Thoracic aorta (tissue), 2 donors: Measurements from ENCODE around the gene ELL3. TPM values are rescaled to one million over a fixed set of nuclear protein-coding genes. Genes with fewer than 3 reads are reported as not detected.
"Not testable (repeated sequence)": the region's sequence is repeated elsewhere in the genome, so short reads cannot be mapped to it uniquely, and the experiment has no call there.

Experiments used
- ATAC-seq: fragments of 150-250 bp; one replicate; pipeline ENCODE4 v1.8.0; 2017; ENCODE audit warnings: low read depth; ENCODE audit not compliant: insufficient number of reproducible peaks, low FRiP score
- DNase-seq: peaks from one replicate; pipeline ENCODE4 v3.0.0-alpha.2; 2020; ENCODE audit warnings: low spot score
- H3K27ac ChIP-seq, 2 donors: fragments of 200-600 bp; sonication (generic); 1 replicate in 1 of 2; 2 replicates in 1 of 2; pipeline ENCODE4 v1.5.1; 2016; ENCODE audit warnings: mild to moderate bottlenecking in 2 of 2, moderate library complexity in 2 of 2
- H3K27me3 ChIP-seq: fragments of 200-600 bp; sonication (generic); replicated peaks from 2 replicates; pipeline ENCODE4 v1.6.0; 2016; ENCODE audit warnings: mild to moderate bottlenecking; ENCODE audit not compliant: insufficient read depth
- H3K36me3 ChIP-seq: fragments of 200-600 bp; sonication (generic); one replicate; pipeline ENCODE4 v1.5.1; 2016
- H3K4me1 ChIP-seq, 2 donors: fragments of 200-600 bp; sonication (generic); 1 replicate in 1 of 2; 2 replicates in 1 of 2; pipeline versions ENCODE4 v1.5.1 to v1.6.0; 2016; ENCODE audit warnings: low read depth in 2 of 2, mild to moderate bottlenecking in 1 of 2; ENCODE audit not compliant: control insufficient read depth in 1 of 2
- H3K4me3 ChIP-seq: fragments of 200-600 bp; sonication (generic); 2 replicates; pipeline ENCODE4 v1.5.1; 2016; ENCODE audit warnings: mild to moderate bottlenecking
- H3K9me3 ChIP-seq: fragments of 200-600 bp; sonication (generic); 2 replicates; pipeline ENCODE4 v1.5.1; 2016
- total RNA-seq, 2 donors: library from RNA; depleted of rRNA; stranded (reverse); fragments of >200 nt; gene quantifications; one replicate each; pipeline versions ENCODE4 v1.1.0 to v1.2.3, GENCODE V29; 2016
- TF ChIP-seq, protein P1 (sequence below): fragments of 200-600 bp; sonication (generic); IDR thresholded peaks from one replicate; pipeline ENCODE4 v1.5.1; 2019; ENCODE audit warnings: antibody characterized with exemption

ELL3 gene
- total RNA-seq, 2 donors from 2014 or later: 7.2 to 11.2 TPM

DNA sequence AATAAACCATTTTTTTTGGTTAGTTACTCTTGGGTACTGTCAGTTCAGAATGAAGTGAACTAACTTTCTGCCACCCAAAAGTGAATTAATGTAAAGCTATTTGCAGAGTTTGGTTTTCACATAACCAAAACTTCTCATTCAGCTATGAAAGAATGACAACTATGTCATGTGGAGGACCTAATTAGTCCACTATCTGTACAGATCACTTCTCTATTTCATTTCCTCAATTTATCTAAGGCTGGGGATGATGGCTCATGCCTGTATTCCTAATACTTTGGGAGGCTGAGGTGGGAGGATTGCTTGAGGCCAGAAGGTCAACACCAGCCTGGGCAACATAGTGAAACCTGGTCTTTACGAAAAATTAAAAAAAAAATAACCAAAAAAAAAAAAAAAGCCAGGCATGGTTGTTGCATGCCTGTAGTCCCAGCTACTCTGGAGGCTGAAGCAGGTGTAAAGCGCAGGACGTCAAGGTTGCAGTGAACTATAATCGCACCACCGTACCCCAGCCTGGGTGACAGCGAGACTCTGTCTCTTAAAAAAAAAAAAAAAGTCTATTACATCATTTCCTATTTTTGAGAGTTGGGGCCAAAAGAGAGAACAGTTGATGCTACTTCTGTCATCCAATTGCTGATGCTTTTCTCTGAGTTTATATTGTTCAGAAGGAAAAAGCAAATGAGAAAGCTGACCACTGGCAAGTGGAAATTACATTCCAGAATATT, 32.4 kb upstream of the ELL3 start:
- Histone ChIP-seq H3K36me3 (peaks cover 70% of the 10 kb centered on the region), H3K9me3 (no peaks in the 10 kb centered on the region), H3K4me1 (no peaks in the 10 kb centered on the region), H3K27me3 (no peaks in the 10 kb centered on the region), H3K4me3 (no peak overlapping the region), H3K27ac (no peak overlapping the region)
- TF ChIP-seq, protein P1, sequence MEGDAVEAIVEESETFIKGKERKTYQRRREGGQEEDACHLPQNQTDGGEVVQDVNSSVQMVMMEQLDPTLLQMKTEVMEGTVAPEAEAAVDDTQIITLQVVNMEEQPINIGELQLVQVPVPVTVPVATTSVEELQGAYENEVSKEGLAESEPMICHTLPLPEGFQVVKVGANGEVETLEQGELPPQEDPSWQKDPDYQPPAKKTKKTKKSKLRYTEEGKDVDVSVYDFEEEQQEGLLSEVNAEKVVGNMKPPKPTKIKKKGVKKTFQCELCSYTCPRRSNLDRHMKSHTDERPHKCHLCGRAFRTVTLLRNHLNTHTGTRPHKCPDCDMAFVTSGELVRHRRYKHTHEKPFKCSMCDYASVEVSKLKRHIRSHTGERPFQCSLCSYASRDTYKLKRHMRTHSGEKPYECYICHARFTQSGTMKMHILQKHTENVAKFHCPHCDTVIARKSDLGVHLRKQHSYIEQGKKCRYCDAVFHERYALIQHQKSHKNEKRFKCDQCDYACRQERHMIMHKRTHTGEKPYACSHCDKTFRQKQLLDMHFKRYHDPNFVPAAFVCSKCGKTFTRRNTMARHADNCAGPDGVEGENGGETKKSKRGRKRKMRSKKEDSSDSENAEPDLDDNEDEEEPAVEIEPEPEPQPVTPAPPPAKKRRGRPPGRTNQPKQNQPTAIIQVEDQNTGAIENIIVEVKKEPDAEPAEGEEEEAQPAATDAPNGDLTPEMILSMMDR: no peak
- DNase-seq (no peak), ATAC-seq (no peak)

DNA sequence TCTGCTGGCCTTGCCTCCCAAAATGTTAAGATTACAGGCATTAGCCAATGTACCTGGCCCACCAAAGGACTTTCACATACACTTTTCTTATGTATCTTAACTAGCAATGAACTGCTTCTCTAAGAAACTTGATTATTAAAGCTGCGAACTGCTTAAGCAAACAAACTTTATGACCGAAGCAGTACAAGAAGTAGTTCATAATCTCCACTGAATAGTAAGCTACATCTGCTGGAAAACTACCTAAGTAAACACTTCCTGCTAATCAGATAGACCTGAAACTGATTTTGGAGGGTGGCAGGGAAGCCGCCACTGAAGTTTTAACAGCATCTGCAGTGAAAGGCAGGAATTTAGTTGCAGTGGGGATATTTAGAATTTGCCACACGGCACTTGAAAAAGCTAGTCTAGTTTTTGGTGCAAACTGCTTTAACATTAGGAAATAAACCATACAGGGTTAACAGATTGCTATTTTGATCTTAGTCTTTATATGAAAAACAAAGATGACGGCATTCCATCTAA, 31.7 kb upstream of the ELL3 start:
- peaks cover 63% of the 10 kb centered on the region for H3K36me3 ChIP-seq
- no peak for ATAC-seq

DNA sequence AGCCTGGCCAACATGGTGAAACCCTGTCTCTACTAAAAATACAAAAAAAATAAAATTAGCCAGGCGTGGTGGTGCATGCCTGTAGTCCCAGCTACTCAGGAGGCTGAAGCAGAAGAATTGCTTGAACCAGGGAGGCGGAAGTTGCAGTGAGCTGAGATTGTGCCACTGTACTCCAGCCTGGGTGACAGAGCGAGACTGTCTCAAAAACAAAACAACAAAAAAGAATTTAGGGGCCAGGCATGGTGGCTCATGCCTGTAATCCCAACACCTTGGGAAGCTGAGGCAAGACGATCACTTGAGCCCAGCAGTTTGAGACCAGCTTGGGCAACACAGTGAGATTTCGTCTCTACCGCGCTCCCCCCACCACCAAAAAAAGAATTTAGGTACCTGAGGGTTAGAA, 25.9 kb upstream of the ELL3 start:
- H3K9me3 ChIP-seq, H3K27me3 ChIP-seq, DNase-seq, H3K4me3 ChIP-seq, ATAC-seq, H3K27ac ChIP-seq: not testable (repeated sequence)
- Histone ChIP-seq H3K36me3 (peaks cover 28% of the 10 kb centered on the region), H3K4me1 (peaks cover 5 to 23% of the 10 kb centered on the region in 2 donors)

More for the DNA sequence above, 31.7 kb upstream of the ELL3 start:
- no peaks in the 10 kb centered on the region for H3K9me3 ChIP-seq
- no peak for DNase-seq
- no peaks in the 10 kb centered on the region for H3K4me1 ChIP-seq
- H3K27ac ChIP-seq: no peak overlapping the region
- no peaks in the 10 kb centered on the region for H3K27me3 ChIP-seq
- H3K4me3 ChIP-seq: no peak overlapping the region
- TF ChIP-seq, protein P1: no peak

DNA sequence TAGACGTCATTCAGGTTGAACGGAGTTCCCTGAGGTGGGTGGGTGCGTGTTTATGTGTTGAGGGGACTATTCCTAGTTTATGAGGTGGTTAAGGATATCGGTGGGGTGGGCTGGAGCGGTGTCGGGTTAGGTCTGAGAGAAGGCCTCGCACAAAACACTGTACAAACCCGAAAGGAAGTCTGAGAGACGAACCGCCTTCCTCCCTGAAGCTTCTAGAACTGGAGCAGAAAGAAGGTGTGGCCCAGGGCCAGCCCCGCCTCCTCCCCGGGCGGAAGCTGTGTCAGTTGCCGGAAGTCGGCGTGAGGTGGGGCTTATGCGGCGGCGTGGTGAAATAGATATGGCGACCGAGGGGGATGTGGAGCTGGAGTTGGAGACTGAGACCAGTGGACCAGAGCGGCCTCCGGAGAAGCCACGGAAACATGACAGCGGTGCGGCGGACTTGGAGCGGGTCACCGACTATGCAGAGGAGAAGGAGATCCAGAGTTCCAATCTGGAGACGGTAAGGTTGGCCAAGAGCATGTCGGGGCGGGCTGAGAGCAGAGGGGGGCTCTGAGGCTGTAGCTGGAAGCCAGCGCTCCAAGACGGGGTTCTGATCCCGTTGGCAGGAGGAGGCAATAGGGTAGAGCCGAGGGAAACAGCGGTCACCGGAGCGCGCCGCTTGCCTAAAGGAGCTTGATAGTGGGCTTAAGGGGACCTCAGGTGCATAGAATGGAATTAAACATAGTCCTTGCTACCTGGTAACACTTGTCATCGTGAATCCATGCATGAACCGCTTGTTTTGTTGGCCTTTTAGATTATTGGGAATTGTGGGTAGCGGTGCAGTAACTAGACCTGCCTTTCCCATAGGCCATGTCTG, 23.7 kb upstream of the ELL3 start, which contains the start of gene HYPK:
Gene HYPK, plus strand, starts transcription at position 314 of the 856 bp plus-strand sequence. Its CDS starts 24 bp downstream, at position 338.
- ATAC-seq (peak; percentile 63), DNase-seq (peak; percentile 85)
- Histone ChIP-seq H3K36me3 (peaks cover 20% of the 10 kb centered on the region), H3K4me1 (peaks cover 5 to 38% of the 10 kb centered on the region in 2 donors), H3K27ac (peak within 1 kb of the TSS; percentile 82 to 93), H3K9me3 (no peaks in the 10 kb centered on the region), H3K4me3 (peak within 1 kb of the TSS; percentile 92), H3K27me3 (no peaks in the 10 kb centered on the region)
- TF ChIP-seq, protein P1: no peak

DNA sequence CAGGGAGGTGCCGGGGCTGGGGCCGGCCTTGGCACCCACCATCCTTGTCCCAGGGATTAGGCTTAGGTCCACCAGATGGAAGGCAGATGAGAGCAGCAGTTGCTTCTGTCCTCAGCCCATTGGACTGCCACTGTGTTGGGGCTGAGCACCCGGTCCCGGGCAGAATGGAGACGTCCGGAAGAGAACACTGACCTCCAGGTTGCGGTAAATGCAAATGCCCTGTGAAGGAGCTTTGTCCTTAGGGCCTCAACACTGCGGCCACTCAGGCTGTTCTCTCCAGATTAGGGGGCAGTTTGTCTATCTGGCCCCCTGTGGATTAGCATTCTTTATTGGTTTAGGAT, 23.1 kb upstream of the ELL3 start, which contains the start of gene SERINC4:
Gene SERINC4, minus strand, starts transcription at position 276 of the 341 bp plus-strand sequence. Its CDS starts 234 bp downstream, at position 42.
- peaks cover 10 to 44% of the 10 kb centered on the region in 2 donors for H3K4me1 ChIP-seq

More for the DNA sequence above, 23.1 kb upstream of the ELL3 start, which contains the start of gene SERINC4:
- Histone ChIP-seq H3K9me3 (no peaks in the 10 kb centered on the region), H3K4me3 (peak within 1 kb of the TSS; percentile 92), H3K27me3 (no peaks in the 10 kb centered on the region), H3K27ac (peak within 1 kb of the TSS; percentile 82 to 93), H3K36me3 (peaks cover 22% of the 10 kb centered on the region)
- DNase-seq: no peak
- ATAC-seq: no peak
- TF ChIP-seq, protein P1: no peak
